Measurements from ENCODE around the gene CAMK1D. TPM values are rescaled to one million over a fixed set of nuclear protein-coding genes. Genes with fewer than 3 reads are reported as not detected.

The CAMK1D gene
- total RNA-seq, 1 donor from 2014 or later, result 1.0 TPM

DNA sequence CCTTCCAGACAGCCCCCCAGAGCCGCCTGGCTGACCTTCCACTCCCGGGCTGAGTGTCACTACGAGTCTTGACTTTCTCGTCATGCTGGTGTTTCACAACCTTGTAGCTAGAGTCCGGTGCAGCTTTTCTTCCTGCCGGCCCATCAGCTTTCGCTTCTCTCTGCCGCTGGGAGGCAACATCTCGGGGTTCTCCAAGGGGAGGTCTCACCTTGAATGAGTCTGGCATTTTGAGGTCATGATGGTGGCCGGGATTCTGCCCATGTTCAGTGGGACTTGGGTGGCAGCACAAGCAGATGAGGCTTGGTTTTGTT, 285.2 kb downstream of the CAMK1D start:
- DNase-seq (ENCODE audit: low read depth), result no peak
- H3K4me3 ChIP-seq (ENCODE audit: low read depth, low read length), result no peak overlapping the region
- TF ChIP-seq CTCF (conservative IDR thresholded peaks at IDR 0.05; ENCODE audit: low read depth, low read length), result no peak

DNA sequence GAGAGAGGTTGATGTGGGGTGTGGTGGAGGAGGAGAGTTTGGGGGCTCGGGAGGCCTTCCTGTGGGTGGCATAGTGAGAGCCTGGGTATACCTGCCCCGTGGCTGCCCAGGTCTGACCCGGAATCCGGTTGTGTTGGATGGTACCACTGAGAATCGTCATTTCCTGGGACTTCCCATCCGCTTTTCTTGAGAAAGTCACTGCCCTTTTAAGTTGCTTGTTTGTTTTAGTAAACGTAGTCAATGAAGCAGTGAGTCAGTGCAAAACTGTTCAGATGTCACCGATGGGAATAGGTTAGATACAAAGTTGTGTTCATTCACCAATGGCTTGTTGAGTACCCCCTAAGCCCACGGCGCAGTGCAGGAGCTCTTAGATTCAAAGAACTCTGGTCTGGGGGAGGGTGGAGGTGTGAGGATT, 285.8 kb downstream of the CAMK1D start:
- no peak for TF ChIP-seq CTCF (conservative IDR thresholded peaks at IDR 0.05; ENCODE audit: low read depth, low read length)
- DNase-seq (ENCODE audit: low read depth), result peak; percentile 51
- no peak overlapping the region for H3K4me3 ChIP-seq (ENCODE audit: low read depth, low read length)

DNA sequence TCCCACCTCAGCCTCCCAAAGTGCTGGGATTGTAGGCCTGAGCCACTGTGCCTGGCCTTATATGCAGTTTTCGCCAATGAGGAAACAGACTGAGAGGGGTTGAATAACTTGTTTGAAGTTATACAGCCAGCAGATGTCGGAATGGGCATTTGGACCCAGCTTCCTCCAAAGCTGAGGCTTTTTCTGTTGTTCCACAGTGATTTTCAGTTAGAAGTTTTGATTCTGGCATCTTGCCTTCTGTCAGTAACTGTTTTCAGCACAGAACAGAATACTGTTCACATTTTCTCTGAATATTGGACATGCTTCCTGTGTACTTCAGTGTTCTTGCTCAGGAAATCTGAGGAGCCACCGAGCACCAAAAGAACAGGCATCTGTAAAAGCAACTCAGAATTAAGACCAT, 287.2 kb downstream of the CAMK1D start:
- no peak for DNase-seq (ENCODE audit: low read depth)
- TF ChIP-seq CTCF (conservative IDR thresholded peaks at IDR 0.05; ENCODE audit: low read depth, low read length), result no peak
- no peak overlapping the region for H3K4me3 ChIP-seq (ENCODE audit: low read depth, low read length)

DNA sequence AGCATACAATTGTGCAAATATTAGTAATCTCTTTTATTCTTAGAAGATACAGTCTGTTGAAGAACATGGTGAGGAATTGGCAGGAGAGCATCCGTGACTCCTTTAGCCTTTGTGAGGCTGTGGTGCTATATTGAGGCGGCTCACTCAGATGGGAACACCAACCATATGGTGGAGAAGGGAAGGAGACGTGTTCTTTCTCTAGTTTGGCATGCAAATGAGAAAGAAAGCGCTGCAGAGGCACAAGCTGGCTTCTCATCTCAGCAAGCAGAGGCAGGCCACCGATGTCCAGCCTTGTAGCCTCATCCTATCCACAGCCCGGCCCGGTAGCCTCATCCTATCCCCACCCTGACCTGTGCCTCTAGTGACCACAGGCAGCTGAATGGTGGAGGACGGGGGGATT, 288.3 kb downstream of the CAMK1D start:
- H3K4me3 ChIP-seq (ENCODE audit: low read depth, low read length), result no peak overlapping the region
- TF ChIP-seq CTCF (conservative IDR thresholded peaks at IDR 0.05; ENCODE audit: low read depth, low read length), result no peak
- no peak for DNase-seq (ENCODE audit: low read depth)

DNA sequence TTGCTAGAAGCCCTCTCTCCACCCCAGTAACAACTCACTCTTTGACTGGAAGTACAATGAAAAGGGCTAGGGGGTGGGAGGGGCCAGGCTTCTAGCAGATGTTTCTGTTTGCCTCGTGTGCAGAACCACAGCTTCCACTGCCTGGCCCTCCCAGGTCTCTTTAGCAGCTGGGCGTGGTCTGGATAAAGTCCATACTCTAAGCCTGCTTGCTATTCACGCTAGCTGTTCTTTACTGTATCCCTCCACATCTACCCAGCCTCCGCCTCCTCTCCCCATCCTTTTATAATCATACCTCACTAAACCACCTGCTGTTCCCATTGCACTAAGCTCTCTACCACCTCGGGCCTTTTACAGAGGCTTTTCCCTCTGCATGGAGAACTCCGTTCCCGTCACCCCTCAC, 288.8 kb downstream of the CAMK1D start:
- TF ChIP-seq CTCF (conservative IDR thresholded peaks at IDR 0.05; ENCODE audit: low read depth, low read length), result no peak

DNA sequence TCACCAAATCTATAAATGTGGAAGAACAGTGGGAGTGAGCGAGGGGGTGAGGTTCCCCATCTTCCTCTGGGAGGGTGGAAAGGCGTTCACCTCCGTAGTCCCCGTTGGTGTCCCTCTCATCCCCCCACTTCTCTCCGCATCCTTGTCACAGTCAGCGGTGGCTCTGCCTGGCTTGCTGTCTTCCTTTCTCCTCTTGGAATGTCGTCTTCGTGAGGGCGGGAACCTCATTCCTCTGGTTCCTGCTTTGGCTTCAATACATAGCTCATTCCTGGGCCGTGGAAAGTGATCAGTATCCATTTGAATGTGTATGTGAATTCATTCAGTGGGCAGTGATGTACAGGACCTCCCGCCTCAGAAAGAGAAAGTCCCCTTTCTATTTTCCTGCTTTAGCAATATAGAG, 289.4 kb downstream of the CAMK1D start:
- no peak overlapping the region for H3K4me3 ChIP-seq (ENCODE audit: low read depth, low read length)
- no peak for DNase-seq (ENCODE audit: low read depth)
- TF ChIP-seq CTCF (conservative IDR thresholded peaks at IDR 0.05; ENCODE audit: low read depth, low read length), result no peak

More for the DNA sequence above, 288.8 kb downstream of the CAMK1D start:
- no peak for DNase-seq (ENCODE audit: low read depth)
- H3K4me3 ChIP-seq (ENCODE audit: low read depth, low read length), result no peak overlapping the region

- H3K4me3 ChIP-seq (ENCODE audit: low read depth, low read length), result no peak overlapping the region
- DNase-seq (ENCODE audit: low read depth), result no peak
- no peak for TF ChIP-seq CTCF (conservative IDR thresholded peaks at IDR 0.05; ENCODE audit: low read depth, low read length)
Measured at GRCh38 chr10:12639996-12640944, 290.9 kb downstream of the CAMK1D start.

Data from epithelial cell of proximal tubule (primary cell).